Activated CD8-positive, alpha-beta memory T cell treated with anti-CD3 and anti-CD28 coated beads, Interleukin-2, amount 50 U/mL, for 4 hours (primary cell): ENCODE measurements around the gene LIMA1.
"Not testable (repeated sequence)": the region's sequence is repeated elsewhere in the genome, so short reads cannot be mapped to it uniquely, and the experiment has no call there.

Experiments
- DNase-seq: peaks from one replicate; pipeline ENCODE4 v3.0.0-alpha.2; 2020

The LIMA1 gene

GRCh38 chr12:50246873-50247612 lies 36.3 kb downstream of the LIMA1 start:
- DNase-seq, result no peak

GRCh38 chr12:50246197-50246865 lies 37.0 kb downstream of the LIMA1 start:
- no peak for DNase-seq

DNA sequence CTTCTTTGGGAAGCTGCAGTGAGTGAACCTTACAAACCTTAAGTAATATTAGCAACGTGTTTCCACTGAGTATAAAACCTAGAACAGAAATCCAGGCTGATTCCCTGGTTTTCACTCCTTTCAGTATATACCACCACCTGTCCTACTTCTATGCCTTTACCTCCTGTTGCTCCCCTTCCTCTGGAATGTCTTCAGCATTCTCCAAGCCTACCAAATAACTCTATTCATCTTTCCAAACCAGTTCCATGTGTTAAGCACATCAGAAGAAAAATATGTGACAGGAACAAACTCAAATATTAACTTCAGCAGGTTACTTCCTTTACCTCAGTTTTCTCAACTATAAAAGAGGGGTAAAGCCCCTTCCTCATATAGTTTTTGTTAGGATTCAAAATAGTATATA lies 39.8 kb downstream of the LIMA1 start:
- DNase-seq, result no peak

- DNase-seq, result no peak
Observed at GRCh38 chr12:50242751-50243191, 40.5 kb downstream of the LIMA1 start.

DNA sequence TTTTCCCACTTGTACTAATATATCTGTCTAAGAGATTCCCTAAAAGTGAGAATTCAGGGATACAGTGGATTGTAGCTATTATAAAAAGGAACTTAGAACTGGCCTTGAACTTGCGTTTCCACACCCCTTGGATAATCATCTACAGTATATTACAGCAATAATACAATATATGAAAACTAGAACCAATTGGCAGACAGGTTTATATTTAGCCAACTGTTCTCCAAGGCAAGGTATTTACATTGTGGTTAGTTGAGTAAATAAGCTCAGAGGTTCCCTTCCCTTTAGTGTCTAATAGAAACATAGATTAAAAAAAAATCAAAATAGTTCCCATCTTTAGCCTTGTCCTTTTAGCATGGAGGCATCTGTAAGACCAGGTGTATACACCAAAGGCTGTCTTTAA lies 42.1 kb downstream of the LIMA1 start:
- DNase-seq, result no peak

GRCh38 chr12:50240792-50241114 lies 42.6 kb downstream of the LIMA1 start:
- no peak for DNase-seq

GRCh38 chr12:50240096-50240791 lies 43.1 kb downstream of the LIMA1 start:
- DNase-seq, result no peak

GRCh38 chr12:50239355-50239891 lies 43.9 kb downstream of the LIMA1 start:
- no peak for DNase-seq

- no peak for DNase-seq
Observed at GRCh38 chr12:50234347-50234746, 49.0 kb downstream of the LIMA1 start.

GRCh38 chr12:50232771-50233209 lies 50.5 kb downstream of the LIMA1 start:
- DNase-seq, result no peak

- no peak for DNase-seq
Observed at GRCh38 chr12:50232206-50232605, 51.1 kb downstream of the LIMA1 start.

GRCh38 chr12:50231346-50231745 lies 52.0 kb downstream of the LIMA1 start:
- no peak for DNase-seq

DNA sequence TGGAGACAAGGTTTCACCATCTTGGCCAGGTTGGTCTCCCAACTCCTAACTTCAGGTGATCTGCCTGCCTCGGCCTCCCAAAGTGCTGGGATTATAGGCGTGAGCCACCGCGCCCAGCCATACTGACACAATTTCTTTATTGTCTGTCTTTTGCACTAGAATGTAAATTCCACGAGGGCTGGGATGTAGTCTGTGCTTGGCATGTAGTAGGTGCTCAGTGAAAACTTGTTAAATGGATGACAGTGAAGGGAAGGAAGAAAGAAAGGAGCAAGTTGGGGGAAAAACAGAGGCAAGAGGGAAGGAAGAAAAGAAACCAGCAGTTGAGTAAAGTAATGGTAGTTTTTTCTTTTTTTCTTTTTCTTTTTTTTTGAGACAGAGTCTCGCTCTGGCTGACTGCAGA lies 53.1 kb downstream of the LIMA1 start:
- no peak for DNase-seq

DNA sequence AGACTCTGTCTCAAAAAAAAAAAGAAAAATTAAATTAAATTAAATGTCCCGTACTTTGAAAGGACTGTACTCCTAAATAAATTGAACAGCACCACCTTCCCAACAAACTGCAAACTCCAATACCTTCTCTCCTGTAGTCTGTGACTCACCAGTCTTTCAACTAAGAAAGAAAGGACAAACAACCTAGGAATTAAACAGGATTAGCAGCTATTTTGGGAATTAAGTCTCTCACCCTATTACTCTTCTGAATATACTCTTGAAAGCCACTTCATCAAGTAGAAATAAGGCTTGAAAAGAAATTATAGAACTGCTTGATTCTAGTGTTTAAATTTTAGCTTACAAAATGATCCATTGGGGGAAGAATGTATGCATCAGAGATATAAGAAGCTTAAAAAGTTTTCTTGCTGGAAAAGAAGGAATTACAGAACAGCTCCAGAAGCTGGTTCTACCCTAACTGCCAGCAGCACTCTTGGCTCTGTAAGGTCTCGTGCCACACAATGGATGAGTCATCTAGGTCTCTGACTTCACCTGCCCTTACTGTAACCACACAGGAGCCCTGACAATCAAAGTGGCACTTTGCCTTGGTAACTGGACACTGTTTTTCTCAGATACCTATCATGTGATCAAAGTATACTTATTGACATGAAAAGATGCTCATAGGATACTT lies 59.2 kb downstream of the LIMA1 start:
- DNase-seq, result peak; percentile 26

DNA sequence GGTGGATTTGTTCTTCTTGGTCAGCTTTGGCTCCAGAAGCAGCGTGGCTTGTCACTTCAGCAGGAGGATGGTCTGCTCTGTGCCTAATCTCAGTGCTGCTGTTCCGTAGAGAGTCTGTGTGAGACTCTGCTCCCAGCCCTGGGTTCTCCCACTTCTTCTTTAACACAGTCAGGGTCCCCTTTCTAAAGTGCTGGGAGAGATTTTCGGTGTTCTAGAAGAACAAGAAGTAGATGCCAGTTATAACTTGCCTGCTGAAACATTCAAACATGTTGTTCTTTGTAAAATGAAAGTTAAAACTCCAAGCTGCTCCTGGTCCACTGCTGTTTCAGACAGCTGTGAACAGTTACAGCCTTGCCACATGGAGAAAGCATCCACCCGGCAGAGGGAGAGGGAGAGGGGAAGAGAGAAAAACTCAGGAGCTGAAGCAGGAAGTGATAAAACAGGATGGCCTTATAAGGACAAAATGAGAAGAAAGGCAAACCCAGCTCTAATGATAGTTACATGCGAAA lies 61.0 kb downstream of the LIMA1 start:
- no peak for DNase-seq

DNA sequence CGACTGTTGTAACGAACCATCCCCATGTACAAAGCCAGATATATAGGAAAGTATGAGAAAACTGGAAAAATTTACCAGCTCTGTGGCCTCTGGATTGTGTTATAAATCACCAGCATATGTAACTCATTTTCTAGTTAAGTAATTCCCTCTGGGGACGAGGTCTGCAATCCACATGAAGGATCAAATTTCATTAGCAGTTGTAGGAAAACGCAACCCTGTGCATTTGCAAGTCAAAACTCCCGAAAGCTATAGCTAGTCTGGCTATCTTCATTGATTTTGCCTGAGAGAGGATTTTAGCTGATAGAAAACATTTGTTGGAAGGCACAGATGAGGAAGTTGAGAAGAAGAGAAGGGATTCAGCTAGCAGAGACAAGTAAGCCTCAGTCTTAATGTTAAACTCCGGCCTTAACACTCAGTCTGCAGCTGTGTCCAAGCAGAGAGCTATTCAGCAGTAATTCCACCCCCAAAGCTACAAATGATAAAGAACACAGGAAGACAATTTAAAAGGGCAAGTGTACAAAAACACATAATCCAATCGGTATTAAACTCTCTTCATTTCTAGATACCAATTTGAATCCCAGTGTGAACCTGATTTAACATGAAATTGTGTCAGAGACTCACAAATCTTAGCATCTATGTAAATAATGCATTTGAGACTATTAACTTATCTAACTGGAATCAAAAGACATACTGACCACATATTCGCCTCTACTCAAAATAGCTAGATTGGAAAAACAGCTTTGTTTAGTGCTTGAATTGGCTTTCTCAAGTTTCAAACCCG lies 61.9 kb downstream of the LIMA1 start:
- no peak for DNase-seq

DNA sequence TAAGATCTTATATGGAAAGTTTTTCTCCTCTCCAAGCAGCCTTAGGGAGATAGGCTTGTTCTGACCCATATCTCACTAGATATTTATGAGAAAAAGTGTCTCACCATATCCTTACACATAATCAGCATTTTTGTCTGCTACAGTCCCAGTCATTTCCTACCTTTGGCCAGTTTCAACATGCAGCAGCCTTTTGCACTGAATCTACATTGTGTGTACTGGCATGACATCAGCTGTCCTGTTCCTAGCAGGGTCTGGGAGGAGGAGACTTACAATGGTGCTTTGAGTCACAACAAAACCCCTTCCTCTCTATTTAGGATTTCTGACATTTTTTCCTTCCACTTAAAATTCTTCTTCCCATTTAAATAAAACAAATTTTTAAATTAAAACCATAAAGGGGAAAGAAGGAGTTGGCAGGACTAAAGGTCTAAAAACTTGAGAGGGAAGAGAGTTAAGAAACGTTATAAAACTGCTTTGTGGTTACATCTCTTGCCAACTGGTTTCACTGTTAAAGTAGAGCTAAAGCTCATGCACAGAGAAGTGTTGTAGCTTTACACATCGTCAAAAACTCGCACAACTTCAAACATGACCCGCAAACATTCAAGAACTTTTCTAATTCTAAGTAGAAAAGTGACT lies 62.8 kb downstream of the LIMA1 start:
- no peak for DNase-seq

GRCh38 chr12:50219544-50219943 lies 63.8 kb downstream of the LIMA1 start:
- DNase-seq, result no peak

DNA sequence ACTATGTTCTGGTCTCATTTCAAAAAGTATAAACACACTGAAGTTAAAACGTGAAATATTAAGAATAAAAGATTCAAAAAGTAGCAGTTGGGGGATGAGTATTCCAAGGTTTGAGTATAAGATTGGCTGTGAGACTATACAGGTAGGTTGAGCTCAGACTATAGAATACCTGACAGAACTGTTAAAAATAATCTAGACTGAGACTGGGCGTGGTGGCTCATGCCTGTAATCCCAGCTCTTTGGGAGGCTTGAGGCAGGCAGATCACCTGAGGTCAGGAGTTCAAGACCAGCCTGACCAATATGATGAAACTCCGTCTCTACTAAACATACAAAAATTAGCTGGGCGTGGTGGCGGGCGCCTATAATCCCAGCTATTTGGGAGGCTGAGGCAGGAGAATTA lies 64.3 kb downstream of the LIMA1 start:
- DNase-seq, result not testable (repeated sequence)

DNA sequence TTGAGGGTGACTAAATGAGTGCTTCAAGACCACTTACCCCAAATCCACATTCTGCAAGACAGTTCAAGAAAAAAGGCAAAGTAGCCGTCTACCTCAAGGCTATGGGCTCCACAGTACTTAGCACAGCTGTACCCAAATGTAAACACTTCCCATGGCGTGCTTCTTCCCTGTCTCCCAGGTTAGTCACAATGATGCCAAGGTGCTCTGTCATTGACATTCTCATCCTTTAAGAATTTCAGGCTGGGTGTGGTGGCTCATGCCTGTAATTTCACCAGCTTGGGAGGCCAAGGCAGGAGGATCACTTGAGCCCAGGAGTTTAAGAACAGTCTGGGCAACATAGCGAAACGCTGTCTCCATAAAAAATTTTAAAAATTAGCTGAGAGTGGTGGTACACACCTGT lies 64.9 kb downstream of the LIMA1 start:
- no peak for DNase-seq

DNA sequence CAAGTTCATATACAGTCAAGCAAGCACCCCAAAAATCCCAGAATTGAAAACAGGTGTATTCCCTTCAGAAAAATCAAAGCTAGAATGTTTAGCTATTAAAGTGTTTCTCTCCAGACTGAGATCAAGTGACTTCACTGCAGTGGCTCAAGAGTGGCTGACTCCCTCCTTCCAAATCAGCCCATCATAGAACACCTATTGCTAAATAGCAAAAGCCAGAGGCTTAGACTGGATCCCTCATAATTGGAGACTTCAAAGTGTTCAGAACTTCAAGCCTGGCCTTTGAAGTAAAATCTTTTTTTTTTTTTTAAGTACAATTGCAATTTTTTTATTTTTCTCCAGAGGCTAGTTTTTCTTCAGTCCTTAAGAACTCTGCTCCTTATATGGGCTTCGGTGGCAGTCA lies 66.1 kb downstream of the LIMA1 start:
- DNase-seq, result no peak

- no peak for DNase-seq
Observed at GRCh38 chr12:50215033-50215432, 68.3 kb downstream of the LIMA1 start.
